GM19452 (cell line): ENCODE results near the gene FGFR4.

ENCODE experiments used
- ATAC-seq: cut with Tn5 transposase; IDR thresholded peaks from one replicate; pipeline ENCODE4 v1.9.1; 2021; ENCODE audit not compliant: unreplicated experiment

Gene FGFR4

DNA sequence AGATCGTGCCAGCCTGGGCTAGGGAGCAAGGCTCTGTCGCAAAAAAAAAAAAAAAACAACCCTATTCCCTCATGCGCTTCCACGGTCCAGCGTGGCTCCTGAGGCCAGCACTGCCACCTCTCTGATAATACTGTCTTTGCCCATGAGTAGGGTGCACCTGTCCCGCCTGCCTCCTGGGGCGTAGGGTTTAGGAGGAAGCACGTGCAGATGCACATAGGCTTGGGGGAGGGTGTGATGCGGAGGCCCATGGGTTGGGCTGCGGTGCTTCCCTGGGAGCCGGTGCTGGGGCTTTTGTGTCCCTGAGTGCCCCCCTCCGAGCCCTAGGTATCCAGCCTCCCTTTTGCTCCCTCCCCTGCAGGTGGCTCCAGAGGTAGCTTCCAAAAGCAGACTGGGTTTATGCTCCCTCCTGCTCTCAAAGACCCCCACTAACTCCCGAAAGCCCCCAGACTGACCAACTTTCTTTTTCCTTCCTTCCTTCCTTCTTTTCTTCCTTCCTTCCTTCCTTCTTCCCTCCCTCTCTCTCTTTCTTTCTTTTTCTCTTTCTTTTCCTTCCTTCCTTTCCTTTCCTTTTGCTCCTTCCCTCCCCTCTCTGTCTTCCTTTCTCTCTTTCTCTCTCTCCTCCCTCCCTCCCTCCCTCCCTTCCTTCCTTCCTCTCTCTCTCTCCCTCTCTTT is 12.8 kb downstream of the FGFR4 start:
- ATAC-seq: no peak

DNA sequence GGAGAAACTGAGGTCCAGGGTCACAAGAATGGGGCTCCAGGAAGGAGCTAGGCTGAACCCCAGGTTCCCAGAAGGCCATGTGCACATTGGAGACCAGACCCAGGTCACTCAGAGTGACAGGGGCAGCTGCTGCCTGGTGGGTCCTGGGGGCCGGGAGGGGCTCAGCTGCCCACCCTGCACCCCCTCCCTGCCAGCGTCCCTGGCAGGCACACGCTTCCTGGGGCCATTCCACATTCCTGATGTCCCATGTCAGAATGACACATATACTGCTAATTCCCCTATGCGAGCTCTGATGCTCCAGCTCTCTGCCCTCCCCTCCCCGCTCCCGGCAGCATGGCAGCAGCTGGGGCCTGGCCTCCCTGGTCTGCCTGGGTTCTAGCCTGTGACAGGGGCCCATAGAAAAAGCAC is 14.0 kb downstream of the FGFR4 start:
- ATAC-seq: no peak

DNA sequence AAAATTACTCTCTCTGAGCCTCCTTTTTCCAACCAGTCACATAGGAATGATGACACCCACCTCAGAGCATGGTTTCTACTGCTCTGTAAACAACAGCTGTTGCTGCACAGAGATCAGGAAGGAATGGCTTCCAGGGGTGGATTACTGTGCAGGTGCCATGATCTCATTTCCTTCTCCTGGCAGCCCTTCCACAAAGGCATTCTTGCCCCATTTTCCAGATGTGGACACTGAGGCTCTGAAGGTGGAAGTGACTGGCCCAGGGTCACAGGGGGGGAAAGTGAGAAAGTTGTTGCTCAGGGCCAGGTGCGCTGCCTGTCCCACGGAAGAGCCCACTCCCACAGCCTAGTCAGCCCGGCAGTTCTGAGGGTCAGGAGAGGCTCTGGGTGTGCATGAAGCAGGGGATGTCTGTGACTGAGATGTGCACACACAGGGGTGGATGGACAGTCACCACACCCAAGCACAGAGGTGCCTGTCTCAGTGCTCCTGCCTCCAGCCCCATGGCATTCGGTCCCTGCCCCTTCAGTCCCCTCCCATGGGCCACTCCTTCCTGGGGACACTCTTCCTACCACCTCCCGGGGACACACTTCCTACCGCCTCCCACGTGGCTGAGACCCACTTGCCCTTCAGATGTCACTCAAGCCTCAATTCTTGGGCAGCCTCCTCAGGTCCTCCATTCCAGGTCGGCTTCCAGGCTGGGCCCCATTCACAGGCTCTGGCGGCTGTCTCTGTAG is 17.0 kb downstream of the FGFR4 start:
- no peak for ATAC-seq

GRCh38 chr5:177105691-177106476 is 19.2 kb downstream of the FGFR4 start:
- no peak for ATAC-seq

DNA sequence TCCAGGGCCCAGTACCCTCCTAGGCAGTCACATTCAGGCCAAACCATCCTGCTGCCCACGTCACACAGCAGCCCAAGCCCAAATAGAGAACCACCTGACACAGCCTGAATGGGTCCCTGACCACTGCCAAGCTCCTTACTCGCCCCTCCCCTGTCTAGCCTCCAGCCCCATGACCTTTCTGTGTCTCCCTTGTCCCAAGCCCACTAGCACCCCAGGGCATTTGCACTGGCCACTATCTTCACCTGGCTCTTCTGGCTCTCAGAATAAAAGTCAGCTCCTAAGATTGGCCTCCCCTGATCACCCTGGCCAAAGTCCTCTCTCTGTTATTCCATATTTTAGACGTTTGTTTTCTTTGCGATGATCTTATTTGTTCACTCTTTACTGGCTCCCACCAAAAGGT is 20.4 kb downstream of the FGFR4 start:
- ATAC-seq: no peak

GRCh38 chr5:177109810-177110209 is 23.1 kb downstream of the FGFR4 start:
- no peak for ATAC-seq

DNA sequence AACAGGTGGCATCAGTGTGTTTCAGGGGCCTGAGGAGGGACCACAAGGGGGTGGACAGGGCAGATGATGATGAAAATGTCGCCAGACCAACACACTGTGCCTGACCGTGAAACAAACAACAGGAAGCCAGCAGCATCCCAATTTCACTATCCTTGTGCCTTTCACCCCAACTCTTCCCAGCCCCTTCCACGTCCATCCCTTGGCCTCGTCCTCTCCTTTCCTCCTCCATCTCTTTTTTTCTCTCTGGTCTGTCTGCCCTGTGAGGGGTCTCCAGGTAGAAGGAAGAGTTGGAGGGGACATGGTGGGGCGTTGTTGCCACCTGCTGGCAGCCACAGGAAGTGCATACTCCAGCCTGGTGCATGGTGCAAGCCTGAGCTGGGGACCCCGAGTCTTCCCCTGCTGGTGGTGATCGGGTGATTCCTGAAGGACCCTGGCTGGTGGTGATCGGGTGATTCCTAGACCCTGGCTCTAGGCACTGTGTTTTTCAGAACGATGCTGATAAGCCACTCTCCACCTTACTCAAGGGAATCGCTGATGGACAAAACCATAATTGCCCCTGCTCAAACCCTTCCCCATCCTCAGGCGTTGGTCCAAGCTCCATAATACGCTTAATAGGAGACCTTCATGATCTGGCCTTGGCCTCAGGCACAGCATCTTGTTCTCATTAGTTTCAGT is 25.1 kb downstream of the FGFR4 start:
- no peak for ATAC-seq

GRCh38 chr5:177112589-177113220 is 26.0 kb downstream of the FGFR4 start:
- ATAC-seq: no peak

GRCh38 chr5:177113566-177114424 is 27.1 kb downstream of the FGFR4 start:
- ATAC-seq: no peak

DNA sequence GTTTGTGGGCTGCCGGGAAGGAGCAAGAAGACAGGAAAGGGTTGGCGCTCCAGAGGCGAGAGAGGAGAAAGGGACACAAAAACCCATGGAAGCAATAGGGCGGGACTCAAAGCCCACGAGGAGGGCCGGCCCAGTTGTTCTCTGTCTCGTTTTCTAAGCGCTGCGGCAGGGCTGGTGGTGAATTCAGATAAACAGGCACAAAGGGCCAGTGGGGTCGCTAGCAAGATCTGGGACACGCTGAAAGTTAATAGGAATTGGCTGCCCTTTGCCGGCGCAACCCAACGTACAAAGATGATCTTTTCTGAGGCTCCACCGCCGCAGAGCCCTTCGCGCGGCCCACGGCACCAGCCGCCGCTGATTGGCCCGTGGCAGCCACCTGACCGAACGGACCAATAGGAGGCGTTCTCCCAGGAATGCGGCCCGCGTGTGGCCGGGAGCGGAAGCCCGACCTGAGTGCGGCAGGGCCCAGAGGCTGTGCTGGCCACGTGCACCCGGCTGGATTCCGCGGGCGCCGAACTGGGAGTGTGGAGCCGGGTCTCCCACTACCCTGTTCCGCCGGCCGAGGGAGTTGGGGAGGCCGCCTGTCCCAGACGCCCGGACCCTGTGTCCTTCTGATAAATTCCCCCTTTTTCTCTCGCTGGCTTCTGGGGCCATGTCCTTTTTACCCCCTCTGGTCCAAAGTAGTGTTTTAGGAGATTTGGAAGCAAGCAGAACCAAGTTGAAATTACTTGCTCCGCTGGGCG is 30.1 kb downstream of the FGFR4 start:
- peak; percentile 59 for ATAC-seq

- no peak for ATAC-seq
These were observed 30.8 kb downstream of the FGFR4 start for GRCh38 chr5:177117441-177118045.

DNA sequence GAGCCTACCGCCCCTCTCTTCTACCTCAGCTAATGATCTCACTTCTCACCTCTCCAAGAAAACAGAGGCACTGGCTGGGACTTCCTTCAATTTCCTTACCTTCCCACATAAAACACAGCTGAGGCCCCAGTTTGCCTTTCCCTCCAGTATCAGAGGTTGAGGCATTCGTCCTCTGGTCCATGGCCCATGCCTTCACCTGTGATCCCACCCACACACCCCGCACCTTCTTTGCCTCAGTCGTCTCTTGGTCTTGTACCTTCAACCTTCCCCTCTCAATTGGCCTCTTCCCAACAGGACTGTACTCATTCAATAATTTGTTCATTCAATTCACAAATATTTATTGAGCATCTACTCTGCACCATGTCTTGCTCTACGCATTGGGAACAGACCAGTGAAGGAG is 35.9 kb downstream of the FGFR4 start:
- ATAC-seq: no peak

- ATAC-seq: no peak
These were observed 37.2 kb downstream of the FGFR4 start for GRCh38 chr5:177123789-177124485.

GRCh38 chr5:177124486-177124991 is 37.8 kb downstream of the FGFR4 start:
- ATAC-seq: no peak

- ATAC-seq: no peak
These were observed 40.1 kb downstream of the FGFR4 start for GRCh38 chr5:177126771-177127170.

- ATAC-seq: no peak
These were observed 41.9 kb downstream of the FGFR4 start for GRCh38 chr5:177128551-177128981.

DNA sequence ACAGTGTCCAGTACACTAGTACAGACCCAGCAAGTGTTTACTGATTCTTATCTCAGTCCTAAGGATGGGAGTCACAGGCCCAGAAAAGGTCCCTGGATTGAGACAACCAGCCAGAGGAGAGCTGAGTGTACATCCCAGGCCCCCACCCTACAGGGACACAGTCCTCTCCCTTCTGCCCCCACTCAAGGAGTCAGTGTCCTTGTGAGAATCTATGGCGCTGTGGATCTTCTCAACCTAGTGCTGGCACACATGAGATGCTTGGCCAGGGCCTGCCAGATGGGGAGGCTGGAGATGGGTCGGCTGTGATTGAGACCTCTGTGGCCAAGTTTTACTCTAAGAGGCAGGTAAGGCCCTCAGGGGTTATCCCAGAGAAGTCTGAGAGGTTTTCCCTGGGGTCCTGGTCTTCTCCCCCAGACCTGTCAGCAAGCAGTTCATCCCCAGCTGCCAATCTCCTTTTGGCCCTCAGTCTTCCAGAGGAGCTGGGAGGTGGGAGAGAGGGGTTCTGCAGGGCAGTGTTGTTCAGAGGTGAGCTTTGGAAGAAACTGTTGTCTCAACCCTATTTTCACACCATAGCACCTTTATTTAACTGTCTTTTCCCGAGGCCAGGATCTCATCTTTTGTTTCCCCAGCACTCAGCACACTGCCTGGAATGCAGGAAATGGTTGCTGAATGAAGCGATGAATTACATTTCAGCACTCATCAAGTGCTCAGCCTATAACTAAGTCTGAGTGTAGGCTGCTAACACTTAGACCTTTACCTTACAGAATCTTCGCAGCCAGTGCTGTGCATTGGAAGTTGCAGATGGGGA is 43.7 kb downstream of the FGFR4 start:
- ATAC-seq: no peak
